Measurements from ENCODE around the gene MTMR12.

DNA sequence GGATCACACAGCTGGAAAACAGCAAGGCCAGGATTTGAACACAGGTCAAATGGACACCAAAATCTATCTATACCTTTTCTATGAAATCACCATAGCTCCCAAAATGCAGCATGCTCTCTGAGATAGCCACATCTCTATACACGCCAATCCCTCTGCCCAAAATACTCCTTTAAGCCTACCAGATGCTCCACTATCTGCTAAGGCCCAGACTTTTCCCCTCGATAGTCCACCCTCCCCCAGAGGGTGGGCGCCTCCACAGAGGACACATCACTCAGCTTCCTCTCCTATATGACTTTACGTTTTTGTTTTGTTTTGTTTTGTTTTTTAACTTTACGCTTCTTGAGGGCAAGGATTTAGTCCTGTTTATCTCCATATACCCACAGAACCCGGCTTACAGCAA is 46.8 kb downstream of the MTMR12 start:
- TF ChIP-seq POLR2A (IDR thresholded peaks at IDR 0.05) = no peak
- TF ChIP-seq, protein P1, sequence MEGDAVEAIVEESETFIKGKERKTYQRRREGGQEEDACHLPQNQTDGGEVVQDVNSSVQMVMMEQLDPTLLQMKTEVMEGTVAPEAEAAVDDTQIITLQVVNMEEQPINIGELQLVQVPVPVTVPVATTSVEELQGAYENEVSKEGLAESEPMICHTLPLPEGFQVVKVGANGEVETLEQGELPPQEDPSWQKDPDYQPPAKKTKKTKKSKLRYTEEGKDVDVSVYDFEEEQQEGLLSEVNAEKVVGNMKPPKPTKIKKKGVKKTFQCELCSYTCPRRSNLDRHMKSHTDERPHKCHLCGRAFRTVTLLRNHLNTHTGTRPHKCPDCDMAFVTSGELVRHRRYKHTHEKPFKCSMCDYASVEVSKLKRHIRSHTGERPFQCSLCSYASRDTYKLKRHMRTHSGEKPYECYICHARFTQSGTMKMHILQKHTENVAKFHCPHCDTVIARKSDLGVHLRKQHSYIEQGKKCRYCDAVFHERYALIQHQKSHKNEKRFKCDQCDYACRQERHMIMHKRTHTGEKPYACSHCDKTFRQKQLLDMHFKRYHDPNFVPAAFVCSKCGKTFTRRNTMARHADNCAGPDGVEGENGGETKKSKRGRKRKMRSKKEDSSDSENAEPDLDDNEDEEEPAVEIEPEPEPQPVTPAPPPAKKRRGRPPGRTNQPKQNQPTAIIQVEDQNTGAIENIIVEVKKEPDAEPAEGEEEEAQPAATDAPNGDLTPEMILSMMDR (IDR thresholded peaks at IDR 0.05) = no peak
